GM19239 (cell line): Measurements from ENCODE around the gene FAM227B.

Source experiments
- DNase-seq: peaks from one replicate; pipeline ENCODE4 v3.0.0; 2011; ENCODE audit warnings: low spot score; ENCODE audit not compliant: insufficient read length
- FAIRE-seq: peaks from 2 replicates; lab custom pipeline; 2011; peaks lifted over from hg19 to GRCh38; lab: Jason Lieb, UNC

The FAM227B gene

DNA sequence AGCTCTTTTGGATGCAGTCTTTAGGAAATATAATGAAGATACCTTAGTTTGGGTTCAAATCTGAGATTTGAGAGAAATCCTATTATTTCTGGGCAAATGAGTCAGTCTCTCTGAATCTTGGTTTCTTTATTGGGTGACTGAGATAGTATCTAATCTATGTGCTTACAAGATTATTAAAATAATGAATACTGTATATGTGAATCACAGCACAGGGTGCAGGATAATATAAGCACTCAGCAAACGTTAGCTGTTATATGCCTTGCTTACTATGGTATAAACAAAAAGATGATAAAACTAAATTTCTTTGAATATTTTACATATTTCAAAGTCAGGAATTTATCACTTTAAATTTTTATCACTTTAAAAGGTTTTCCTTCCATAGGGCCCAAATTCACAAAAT, 168.0 kb downstream of the FAM227B start:
- FAIRE-seq = no peak

DNA sequence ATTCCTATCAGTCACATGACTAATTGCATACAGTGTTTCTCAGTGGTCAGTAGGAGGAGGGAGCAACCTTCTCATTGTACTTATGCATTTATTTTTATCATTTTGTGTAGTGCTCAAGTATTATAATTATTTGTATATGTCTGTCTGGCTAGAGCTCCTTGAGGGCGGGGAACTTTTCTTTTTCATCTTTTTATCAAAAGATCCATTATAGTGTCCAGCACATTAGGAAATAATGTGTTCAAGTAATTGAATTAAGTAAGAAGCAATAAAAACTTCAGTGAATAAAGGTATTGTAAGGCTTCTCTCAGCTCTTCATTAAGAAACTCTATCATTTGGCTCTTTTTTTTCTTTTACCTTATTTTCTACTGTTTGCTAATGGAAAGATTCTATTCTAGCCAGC, 178.8 kb downstream of the FAM227B start:
- DNase-seq (no peak), FAIRE-seq (no peak)

More for the DNA sequence above, 168.0 kb downstream of the FAM227B start:
- no peak for DNase-seq

DNA sequence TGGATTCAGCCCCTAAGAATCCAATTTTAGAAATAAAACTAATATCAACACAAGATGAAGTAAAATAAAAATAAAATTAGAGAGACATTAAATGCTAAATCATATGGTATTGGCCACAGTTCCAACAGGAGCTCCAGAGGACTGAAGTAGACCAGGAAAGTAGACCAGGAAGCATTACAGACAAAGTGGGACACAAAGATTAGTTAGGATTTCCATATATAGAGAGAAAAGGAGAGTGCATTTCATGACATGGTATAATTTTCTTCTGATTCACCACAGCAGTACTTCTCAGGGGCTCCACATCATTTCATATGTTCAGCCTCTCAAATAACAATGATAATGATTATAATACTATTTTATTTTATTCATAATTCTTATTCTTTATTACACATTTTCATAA, 179.3 kb downstream of the FAM227B start:
- DNase-seq (no peak), FAIRE-seq (no peak)

DNA sequence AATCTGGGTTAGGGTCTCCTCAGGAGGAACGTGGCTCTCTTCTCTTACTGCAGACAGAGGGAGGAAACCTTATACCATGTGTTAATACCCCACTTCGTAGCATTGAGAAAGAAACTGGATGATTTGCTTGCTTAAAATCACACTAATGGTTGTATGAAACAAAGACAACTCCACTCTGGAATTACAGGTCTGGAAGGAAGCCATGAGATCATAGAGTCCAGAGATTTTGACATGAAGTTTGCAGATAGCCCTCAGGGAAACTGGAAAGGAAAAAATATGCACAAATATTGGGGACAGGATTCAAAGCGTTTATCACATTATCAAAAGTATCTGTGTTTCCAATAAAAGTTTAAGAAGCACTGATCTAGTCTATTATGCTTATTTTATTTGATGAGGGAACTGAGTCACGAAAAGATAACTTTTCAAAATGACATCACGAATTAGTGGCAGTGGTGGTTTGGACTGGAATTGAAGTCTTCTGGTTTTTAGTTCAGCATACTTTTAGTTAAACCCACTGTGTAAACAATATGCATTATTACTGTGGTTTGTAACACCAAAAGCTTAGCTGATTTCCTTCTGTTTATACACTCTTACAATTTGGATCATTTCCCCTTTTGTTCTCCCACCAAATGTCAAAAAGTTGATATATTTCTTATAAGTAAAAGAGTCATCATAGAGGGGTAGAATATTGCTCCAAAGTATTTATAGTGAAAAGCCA, 180.8 kb downstream of the FAM227B start:
- DNase-seq = no peak
- FAIRE-seq = no peak

DNA sequence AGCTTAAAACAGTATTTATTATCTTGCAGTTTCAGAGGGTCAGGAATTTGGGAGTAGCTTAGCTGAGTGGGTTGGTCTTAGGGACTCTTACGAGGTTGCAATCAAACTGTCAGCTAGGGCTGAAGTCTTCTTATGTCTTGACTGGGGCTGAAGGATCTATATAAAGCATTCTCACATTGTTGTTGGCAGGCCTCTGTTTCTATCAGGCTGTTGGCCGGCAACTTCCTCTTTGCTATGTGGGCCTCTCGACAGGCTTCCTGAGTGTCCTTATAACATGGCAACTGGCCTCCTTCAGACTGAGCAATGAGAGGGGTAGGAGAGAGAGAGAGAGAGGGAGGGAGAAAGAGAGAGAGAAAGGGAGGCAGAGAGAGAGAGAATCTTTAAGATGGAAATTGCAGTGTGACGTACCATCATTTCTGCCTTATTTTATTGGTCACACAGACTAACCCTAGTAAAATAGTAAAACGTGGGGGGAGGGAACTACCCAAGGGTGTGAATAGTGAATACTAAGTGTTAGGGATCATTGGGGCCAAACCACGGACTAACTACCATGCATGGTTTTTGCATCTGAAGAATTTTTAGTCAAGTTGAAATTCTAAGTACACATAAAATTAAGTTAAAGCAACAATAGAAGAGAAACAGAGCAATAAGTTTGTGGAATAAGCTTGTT, 181.5 kb downstream of the FAM227B start:
- DNase-seq (peak; percentile 1), FAIRE-seq (peak; percentile 23)

DNA sequence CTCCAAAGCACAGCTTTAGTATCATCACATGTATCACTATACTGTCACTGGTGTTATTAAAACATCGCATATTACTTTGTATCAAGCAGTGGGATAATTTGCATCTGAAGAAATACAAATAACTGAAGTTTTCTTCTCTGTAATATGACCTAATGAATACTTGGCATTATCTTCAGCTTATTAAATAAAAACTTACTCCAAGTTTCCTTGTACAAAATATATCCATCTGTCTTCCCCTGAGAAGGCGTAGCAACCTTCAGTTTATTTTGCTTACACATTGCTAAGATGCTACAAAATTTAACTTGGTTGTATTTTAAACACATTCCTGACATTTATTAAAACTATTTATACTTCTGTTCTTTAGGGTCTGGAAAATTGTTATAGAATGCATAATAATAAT, 183.9 kb downstream of the FAM227B start:
- FAIRE-seq = no peak
- DNase-seq = no peak

DNA sequence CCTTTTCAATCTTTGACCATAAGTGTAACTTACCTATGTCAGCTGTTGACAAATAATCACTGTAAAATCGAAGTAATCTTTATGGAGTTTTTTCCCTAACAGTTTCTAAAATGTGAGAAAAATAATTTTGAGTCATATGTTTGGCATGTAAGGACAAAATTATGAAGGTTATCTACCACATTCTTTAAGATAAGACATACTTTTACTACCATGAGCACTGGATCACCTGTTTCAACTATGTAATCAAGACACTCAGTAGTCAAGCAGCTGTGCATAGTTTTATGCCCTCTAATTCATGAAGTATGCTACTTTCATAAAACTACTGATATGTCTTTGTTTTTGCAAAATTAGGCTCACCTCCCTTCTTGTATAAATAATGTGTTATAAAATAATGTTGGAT, 185.4 kb downstream of the FAM227B start:
- FAIRE-seq = no peak
- DNase-seq = no peak

DNA sequence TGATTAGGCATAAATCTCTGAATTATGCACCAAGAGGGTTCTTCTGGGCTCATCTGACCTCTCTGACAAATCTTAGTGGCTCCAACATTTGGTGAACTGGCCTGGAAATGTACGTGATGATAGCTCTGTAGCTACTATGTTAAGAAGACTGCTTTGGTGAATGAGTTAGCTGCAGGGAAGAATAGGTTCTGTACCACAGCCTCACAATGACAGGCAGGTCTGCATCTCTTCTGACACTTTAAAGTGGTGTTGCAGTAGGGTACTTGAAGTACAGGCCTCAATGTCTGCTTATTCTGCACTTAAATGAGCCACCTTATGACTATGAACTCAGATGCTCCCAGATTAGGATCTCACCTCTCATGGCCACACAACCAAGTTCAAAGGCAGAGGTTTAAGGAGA, 190.6 kb downstream of the FAM227B start:
- FAIRE-seq (no peak), DNase-seq (no peak)

DNA sequence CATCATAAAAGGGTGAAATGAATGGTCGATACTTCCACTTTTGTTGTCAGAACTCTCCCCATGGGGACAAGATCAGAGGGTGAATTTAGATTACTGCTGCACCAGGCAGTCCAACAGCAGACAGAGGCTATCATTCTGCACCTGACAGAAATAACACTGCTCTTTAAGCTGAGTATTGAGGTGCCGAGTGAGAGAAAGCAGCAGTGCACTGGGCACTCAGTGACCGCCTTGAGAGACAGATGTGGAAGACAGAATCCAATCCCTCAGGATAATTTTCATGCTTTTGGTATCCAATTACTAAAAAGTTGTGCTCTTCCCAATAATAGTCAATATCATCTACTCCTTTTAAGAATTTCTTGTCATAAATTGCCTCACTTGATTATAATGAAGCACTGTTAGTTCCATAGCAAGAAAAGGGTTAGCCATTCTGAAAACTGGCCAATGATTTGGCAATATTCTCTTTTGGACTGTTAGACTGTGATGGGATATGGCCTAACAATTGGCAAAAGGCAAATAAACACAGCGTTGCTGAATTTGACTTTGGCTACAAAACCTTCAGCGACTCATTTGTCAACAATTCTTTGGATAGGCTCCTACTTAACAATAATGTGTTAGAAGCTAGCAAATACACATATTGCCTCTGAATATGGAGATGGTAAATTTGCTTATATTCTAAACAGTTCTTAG, 192.1 kb downstream of the FAM227B start:
- DNase-seq (no peak), FAIRE-seq (no peak)

DNA sequence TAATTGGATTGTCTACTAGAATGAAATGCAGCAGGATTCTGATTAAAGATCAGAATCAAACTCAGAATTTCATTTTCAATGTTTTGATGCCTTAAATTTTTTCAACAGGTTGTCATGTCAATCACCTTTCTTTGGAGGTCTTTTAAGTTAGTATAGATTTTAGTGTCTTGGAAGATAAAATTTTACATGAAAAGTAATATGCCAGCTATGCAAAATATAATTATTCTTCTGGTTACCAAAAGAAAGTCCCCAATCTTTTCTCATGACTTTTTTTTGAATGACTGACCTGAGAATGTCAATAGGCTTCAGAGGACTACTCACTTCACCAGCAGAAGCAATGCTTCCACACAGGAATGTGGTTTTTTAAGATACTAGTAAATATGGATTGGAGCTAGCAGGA, 193.2 kb downstream of the FAM227B start:
- no peak for DNase-seq
- no peak for FAIRE-seq

DNA sequence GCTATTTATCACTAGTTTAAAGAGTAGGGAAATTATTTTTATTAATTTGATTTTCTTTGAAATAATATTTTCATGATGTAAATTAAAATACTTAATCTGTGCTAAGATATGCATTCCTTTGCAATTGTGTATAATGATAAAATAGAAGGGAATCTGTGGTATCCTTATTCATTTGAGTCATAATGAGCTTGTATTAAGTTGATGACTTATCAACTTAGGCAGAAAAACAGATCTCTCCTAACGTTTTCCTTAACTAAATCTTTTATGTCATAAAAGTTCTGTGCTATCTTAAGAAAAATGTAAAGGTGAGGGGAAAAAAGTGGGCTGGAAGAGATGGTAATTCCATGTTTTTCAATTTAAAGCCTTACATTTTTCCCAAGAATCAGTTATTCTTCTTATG, 195.7 kb downstream of the FAM227B start:
- DNase-seq (no peak), FAIRE-seq (no peak)

DNA sequence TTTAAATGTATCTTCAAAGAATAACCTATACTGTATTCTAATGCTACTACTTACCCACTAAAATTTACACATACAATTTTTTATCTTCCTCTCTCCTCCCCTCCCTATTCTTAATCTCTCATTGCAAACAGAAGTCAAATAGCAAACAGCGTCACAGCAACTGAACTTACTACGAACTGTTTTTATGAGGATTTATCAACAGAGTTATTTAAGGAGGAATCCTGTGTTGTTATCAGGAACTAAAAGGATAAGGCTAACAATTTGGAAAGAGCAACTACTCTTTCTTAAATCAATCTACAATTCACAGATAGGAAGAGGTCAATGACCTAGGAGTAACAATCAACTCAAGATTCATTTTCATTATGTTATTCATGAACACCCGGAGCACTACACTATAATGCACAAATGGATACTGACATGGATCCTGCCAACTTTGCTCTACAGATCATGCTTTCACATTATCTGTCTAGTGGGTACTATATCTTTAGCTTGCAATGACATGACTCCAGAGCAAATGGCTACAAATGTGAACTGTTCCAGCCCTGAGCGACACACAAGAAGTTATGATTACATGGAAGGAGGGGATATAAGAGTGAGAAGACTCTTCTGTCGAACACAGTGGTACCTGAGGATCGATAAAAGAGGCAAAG, 196.6 kb downstream of the FAM227B start:
- FAIRE-seq = no peak

DNA sequence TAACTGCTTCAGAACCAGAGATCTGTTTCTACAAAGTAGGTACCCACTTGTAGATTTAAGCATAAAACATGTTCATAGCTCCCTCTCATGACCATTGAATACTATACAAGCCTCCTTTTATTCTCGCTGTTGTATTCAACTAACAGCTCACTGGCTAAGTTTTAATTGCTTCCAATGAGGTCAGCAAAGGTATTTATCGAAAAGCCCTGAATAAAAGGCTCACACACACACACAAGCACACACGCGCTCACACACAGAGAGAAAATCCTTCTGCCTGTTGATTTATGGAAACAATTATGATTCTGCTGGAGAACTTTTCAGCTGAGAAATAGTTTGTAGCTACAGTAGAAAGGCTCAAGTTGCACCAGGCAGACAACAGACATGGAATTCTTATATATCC, 197.6 kb downstream of the FAM227B start, which contains the start of gene FGF7:
Gene FGF7, plus strand, starts transcription at position 222 of the 400 bp plus-strand sequence. CDS start 1,056 bp downstream, outside the sequence.
- FAIRE-seq (no peak), DNase-seq (no peak)

More for the DNA sequence above, 196.6 kb downstream of the FAM227B start:
- DNase-seq = no peak

DNA sequence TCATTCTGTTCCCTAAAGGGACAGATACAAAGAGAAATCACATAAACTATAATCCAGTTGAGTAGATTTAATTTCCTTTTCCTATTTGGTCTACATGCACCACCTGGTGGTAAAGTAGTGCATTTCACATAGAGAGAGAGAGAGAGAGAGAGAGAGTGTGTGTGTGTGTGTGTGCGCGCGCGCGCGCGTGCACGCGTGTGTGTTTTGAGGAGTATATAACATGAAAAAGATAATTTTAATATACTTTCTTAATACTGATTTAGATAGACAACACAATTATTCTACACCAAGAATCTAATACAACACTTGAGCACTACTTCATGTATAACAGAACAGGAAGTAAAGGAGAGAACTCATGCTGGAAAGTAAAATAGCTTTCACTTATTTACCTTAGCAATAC, 198.6 kb downstream of the FAM227B start:
- DNase-seq = no peak

DNA sequence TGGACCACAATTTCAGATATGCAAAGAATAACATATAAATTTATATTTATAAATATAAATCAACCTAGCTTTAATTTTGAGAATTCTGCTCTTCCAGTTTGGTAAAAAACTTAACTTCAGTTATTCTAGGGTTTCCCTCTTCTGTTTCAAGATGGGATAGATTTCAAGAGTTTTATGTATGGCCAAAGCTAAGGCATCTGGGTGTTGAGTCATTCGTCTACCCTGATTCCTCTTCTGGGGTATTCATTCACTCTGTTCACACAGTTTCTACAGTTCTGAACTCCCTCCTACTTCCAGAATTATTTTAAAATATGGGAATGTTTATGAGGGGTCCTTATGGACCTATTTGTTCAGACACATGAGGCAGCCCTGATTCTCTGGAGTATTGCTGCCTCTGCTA, 201.8 kb downstream of the FAM227B start:
- DNase-seq (no peak), FAIRE-seq (no peak)

More for the DNA sequence above, 198.6 kb downstream of the FAM227B start:
- peak; percentile 68 for FAIRE-seq

DNA sequence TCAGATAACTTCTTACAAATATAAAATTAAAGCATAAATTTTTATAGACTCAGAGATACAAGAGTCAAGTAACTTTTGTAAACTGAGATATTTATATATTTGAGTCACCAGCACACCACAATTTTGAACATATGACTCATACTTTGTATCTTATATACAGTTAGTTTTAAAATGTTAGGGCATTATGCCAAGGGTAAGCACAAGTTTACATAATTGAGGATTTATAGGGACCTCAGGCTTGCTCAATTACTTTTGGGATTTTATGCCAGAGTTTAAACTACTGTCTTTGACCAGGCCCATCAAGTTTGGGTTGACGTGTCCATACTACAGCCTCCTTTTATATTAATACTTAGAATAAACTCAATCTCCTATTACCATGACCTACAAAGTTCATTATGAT, 205.0 kb downstream of the FAM227B start:
- no peak for FAIRE-seq
- DNase-seq = no peak

DNA sequence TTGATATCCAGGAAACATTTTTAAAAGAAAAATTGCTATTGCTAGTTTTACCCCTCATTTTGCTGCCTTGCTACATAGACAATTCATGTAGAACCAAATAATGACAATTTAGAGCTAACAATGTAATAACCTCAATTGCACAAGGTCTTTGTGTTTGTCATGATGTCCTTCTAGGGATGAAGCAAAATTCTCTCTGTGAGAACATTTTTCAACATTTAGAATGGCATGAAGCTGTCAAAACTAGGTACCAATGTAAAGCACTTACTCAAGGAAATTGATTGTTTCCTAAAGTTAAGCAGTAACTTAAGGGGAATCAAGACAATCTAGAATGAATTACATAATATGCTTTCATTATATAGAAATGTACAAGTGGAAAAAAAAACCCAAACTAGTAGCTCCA, 205.5 kb downstream of the FAM227B start:
- no peak for DNase-seq
- no peak for FAIRE-seq

DNA sequence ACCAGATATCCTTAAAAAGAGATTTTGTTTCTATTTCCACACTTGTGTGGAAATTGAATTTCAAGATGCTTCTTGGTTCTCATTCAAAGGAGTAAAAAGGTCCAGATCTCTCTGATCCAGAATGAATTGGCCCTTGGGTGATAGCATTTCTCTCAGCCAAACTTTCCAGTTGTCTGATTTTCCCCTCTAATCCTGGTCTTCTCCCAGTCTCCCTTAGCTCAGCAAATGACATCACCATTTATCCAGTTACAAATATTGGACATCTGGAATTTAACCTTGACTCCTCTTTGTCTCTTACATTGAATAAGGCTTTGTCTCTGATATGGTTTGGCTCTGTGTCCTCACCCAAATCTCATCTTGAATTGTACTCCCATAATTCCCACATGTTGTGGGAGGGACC, 207.8 kb downstream of the FAM227B start:
- FAIRE-seq (no peak), DNase-seq (no peak)

DNA sequence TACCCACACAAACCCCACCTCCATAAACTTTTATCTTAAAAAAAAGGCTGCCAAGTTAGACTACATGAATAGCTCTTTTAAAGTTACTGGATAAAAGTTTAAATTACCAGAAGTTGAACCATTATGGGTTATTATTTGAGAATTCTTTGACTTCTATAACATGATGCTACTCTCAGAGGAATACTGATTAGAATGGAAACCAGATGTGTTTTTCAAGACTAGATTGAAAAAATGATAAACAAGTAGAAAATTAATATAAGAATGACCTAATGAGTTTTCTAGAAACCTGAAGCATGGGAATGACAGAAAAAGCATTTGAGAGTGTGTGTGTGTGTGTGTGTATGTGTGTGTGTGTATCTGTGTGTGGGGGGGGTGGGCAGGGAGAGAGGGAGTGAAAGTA, 210.0 kb downstream of the FAM227B start:
- FAIRE-seq (no peak), DNase-seq (no peak)

DNA sequence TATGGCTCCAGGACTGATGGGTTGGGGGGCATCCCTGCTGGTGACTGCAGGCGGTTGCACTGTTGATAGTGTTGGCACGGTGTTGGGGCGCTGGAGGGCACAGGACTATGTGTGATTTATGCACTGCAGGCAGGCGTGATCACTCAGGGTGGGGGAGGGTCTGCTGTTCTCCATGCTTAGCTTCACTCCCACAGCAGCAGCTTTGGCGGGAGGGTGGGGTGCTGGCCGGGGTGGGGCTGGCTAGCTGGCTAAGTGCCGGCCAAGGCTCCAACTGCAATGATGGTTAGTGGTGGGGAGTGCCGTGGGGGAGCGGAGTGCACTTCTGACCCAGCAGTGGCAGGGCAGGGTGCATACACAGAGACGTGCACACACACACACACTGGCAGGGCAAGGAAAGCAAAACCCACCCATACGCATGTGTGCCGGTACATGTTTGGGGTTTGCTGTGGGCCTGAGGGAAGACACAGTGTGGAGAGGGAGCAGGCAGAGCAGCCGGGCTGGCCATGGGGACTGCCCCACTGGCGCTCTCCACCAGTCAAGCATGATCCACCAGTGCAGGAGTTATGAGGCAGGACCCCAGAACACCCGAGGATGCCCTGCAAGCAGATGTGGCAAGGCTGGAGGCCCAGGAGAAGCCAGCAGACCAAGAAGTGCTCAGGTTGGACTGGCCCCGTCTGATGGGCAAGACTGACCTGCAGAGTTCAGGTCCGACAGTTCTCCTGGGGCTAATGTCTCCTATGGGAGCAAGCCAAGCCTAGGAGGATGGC, 214.1 kb downstream of the FAM227B start:
- no peak for DNase-seq
- FAIRE-seq = no peak
